Measurements from ENCODE around the gene TDRD1.

The TDRD1 gene

GRCh38 chr10:114212153-114212552 lies 33.0 kb downstream of the TDRD1 start:
- no peak for DNase-seq (ENCODE audit: low read depth, low spot score)
- H3K4me3 ChIP-seq (ENCODE audit: low read length) = no peak overlapping the region

DNA sequence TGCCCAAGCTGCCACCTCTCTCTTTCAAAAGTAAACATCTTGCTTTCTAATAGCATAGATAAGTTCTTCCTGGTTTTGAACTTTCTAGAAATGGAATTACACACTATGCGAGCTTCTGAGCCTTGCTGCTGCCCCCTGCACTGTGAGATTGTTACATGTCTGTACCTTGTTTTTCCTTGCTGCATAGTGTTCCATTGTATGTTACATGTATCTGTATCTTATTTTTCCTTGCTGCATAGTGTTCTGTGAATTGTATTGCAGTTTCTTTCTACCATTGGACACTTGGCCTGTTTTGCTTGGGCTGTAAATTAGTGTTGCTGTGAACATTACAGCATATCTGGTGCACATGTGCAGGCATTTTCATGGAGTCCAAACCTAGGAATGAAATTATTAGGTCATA lies 35.9 kb downstream of the TDRD1 start:
- H3K4me3 ChIP-seq (ENCODE audit: low read length) = no peak overlapping the region
- DNase-seq (ENCODE audit: low read depth, low spot score) = no peak

DNA sequence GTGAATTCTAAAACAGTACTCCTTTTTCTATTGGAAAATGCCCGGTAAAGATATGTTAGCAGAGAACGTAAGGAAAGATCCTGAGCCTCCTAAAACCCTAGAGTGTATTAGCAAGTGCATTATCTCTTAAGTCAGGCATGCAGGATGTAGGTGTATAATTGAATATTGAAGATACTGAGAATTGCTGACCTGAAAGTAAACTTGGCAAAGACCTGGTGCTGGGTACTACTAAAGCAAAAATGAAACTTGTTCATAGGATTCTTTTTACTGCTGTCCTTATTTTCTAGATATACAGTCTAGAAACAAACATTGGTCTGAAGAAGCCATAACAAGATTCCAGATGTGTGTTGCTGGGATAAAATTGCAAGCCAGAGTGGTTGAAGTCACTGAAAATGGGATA lies 41.1 kb downstream of the TDRD1 start:
- H3K4me3 ChIP-seq (ENCODE audit: low read length) = no peak overlapping the region
- no peak for DNase-seq (ENCODE audit: low read depth, low spot score)

DNA sequence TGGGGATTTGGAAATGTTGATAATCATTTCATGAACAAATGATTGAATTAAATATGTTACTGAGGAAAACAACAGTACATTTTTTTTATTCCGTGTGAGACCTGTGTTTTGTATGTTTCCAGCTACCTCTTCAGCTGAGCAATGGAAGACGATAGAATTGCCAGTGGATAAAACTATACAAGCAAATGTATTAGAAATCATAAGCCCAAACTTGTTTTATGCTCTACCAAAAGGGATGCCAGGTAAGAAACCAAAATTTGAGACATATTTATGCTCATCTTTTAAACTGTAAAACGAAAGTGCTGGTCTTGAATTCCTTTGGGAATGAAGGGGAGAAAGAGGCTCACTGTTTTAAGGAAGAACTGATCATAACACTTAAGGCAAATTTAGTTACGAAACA lies 42.1 kb downstream of the TDRD1 start:
- H3K4me3 ChIP-seq (ENCODE audit: low read length) = no peak overlapping the region
- no peak for DNase-seq (ENCODE audit: low read depth, low spot score)

DNA sequence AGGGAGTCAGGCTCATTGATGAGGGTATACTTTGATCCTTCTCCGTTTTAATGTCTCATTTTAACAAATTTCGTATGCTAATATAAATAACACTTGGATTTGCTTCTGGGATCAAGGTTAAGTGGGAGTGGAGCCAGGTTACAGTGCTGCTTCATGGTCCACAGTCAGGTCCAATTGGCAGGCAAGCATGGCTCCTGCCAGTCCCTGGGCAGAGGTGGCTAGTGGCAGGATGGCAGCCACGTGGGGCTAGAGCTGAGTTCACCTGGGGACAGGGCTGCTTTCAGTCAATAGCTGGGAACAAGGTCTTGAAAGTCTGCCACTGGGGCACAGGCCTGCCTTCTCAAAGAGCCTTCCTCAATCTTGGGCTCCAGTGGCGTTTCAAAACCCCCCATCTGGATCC lies 43.9 kb downstream of the TDRD1 start:
- no peak for DNase-seq (ENCODE audit: low read depth, low spot score)
- H3K4me3 ChIP-seq (ENCODE audit: low read length) = no peak overlapping the region

- no peak for DNase-seq (ENCODE audit: low read depth, low spot score)
- H3K4me3 ChIP-seq (ENCODE audit: low read length) = no peak overlapping the region
Measured at GRCh38 chr10:114228156-114228555, 49.0 kb downstream of the TDRD1 start.

GRCh38 chr10:114232561-114233176 lies 53.5 kb downstream of the TDRD1 start:
- no peak for DNase-seq (ENCODE audit: low read depth, low spot score)

DNA sequence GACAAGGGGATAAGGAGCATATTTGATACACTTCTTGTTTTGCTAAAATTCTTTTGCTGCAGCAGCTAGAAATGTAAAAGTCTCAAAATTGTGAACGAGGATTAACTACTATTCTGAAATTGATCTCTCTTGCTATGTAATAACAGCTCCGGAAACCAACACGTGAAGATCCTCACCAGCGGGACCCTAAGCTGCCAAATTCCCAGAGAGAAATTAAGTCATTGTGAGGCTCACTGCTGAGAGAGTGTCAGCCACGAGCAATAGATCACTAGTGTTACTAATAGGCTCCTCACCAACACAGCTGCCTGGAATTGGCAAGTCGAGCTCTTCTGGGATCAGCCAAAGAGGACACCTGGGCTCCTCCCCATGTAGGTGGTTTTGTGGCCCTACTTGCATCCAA lies 54.3 kb downstream of the TDRD1 start:
- DNase-seq (ENCODE audit: low read depth, low spot score) = no peak
- no peak overlapping the region for H3K4me3 ChIP-seq (ENCODE audit: low read length)

More at GRCh38 chr10:114232561-114233176, 53.5 kb downstream of the TDRD1 start:
- H3K4me3 ChIP-seq (ENCODE audit: low read length) = no peak overlapping the region

- H3K4me3 ChIP-seq (ENCODE audit: low read length) = no peak overlapping the region
- peak; percentile 46 for DNase-seq (ENCODE audit: low read depth, low spot score)
Measured at GRCh38 chr10:114234132-114234531, 55.0 kb downstream of the TDRD1 start.

DNA sequence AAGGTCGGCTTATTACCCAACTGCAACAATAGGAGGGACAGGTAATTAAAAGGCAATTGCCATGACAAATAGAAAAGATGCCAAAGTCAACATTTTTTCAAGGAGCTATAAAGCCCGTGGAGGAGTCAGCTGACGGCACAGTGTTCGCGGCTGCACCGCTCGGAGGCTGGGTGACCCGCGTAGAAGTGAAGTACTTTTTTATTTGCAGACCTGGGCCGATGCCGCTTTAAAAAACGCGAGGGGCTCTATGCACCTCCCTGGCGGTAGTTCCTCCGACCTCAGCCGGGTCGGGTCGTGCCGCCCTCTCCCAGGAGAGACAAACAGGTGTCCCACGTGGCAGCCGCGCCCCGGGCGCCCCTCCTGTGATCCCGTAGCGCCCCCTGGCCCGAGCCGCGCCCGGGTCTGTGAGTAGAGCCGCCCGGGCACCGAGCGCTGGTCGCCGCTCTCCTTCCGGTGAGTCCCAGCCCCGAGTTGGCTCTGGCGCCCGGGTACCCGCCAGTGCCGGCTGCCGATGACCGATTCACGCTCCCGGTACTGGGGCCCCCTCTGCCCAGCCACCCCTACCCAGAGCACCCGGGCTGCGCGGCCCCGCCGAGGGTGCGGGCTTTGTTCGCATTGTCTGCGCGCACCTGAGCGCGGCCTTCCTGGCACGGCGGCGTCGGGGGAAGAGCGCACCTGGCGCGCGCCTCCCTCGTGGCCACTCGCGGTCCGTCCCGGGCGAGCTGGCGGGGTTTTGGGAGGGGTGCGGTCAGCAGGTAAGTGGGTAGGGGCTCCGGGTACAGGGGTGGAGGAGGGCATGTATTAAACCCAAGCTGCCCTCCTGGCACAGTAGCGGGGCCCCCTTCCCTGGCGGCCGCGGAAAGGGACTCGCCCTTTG lies 60.2 kb downstream of the TDRD1 start, which contains the start of gene VWA2:
Gene VWA2 (plus strand): TSS at position 138 of the 877 bp plus-strand sequence. CDS start 9,460 bp downstream, outside the sequence.
- no peak for DNase-seq (ENCODE audit: low read depth, low spot score)

DNA sequence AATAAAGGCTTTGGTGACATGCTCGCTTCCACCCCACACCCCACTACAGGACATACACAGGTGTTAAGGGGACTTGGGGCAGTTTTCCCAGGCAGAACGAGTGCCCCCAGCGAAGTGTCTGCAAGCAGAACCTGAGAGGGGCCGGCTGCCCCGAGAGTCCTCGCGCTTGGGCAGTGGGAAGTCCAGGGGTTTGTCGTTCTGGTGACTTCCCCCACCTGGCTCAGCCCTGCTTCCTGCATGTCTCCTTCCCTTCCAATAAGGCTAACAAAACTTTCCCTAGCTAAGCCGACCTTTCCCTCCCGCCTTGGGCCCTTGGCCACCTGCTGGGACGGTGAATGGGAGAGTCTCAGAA lies 60.8 kb downstream of the TDRD1 start:
- DNase-seq (ENCODE audit: low read depth, low spot score) = no peak
- no peak overlapping the region for H3K4me3 ChIP-seq (ENCODE audit: low read length)

More for the DNA sequence above, 60.2 kb downstream of the TDRD1 start, which contains the start of gene VWA2:
- H3K4me3 ChIP-seq (ENCODE audit: low read length) = peak within 1 kb of the TSS; percentile 25

DNA sequence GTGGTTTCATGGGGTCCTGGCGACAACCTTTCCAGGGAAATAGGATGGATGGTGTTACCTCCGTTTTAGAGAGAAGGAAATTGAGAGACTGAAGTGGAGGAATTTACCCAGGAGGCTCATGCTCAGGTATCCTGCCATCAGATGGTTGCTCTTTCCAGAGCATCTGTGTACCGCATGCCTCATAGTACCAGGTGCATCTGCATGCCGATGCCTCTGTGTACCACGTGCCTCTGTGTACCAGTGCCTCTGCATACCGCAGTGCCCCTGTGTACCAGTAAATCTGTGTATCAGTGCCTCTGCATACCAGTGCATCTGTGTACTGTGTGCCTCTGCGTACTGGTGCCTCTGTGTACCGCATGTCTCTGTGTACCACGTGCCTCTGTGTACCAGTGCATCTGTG lies 63.1 kb downstream of the TDRD1 start:
- no peak for DNase-seq (ENCODE audit: low read depth, low spot score)
- H3K4me3 ChIP-seq (ENCODE audit: low read length) = no peak overlapping the region

DNA sequence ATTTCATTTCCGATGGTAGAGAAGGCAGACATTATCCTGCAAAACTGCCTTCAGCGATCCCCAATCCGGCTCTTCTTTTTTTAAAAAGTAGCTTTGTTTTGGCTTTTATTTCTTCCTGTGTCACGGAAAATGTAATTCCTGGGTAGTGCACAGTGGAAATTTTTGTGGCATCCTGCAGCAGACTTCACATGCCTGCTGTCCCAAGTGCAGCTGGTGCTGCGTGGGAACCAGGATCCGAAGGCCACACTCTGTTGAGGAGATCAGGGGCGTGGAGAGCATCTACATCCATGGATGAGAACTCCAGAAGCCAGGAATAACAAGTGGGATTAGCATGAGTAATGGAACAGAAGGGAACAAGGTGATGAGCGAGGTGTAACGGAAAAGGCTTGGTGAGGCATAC lies 64.5 kb downstream of the TDRD1 start:
- H3K4me3 ChIP-seq (ENCODE audit: low read length) = no peak overlapping the region
- DNase-seq (ENCODE audit: low read depth, low spot score) = no peak

DNA sequence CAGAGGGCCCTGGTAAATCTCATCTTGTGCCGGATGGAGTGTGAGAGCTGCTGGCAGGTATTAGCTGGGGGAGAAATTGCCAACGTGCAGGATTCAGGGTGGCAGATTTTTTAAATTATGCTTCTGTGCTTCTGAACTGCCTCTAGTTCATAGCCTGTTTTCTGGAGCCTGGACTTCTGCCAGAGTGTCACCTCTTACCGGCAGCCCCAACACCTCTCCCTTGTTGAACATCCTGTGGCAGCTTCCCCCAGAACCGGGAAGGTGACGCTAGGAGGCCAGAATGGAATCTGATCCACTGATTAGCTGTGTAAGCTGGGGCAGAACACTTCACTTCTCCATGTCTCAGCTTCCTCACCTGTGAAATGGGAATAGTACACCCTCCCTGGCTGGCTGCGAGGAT lies 65.0 kb downstream of the TDRD1 start:
- H3K4me3 ChIP-seq (ENCODE audit: low read length) = no peak overlapping the region
- DNase-seq (ENCODE audit: low read depth, low spot score) = no peak

DNA sequence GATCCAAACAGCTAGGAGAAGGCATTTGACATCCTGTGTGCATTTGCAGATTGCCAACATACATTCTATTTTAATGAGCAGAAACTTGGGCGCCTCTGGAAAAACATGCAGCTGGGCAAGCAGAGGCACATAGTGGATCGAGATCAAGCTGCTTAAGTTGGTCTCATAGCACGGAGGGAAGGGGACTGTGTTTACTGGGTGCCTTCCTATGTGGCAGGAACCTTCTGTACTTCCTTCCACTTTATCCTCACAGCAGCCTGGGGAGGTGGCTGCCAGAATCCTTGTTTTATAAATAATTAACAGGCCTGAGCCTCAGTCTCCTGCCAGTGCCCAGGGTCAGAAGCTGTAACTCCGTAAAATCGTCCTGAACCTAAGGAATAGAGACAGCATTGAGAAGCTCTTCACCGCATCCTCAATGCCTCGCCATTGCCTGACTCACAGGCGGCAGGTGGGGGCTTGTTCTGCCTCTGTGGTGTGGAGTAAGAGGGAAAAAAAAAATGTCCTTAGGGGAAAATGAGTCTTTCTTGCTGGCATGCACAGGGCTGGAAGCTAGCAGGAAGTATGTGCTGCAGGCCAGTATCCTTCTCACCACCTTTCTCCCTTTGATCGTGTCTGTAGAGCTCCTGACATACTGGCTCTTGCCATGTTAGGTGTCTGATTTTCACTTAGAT lies 66.1 kb downstream of the TDRD1 start:
- DNase-seq (ENCODE audit: low read depth, low spot score) = no peak
- no peak overlapping the region for H3K4me3 ChIP-seq (ENCODE audit: low read length)

DNA sequence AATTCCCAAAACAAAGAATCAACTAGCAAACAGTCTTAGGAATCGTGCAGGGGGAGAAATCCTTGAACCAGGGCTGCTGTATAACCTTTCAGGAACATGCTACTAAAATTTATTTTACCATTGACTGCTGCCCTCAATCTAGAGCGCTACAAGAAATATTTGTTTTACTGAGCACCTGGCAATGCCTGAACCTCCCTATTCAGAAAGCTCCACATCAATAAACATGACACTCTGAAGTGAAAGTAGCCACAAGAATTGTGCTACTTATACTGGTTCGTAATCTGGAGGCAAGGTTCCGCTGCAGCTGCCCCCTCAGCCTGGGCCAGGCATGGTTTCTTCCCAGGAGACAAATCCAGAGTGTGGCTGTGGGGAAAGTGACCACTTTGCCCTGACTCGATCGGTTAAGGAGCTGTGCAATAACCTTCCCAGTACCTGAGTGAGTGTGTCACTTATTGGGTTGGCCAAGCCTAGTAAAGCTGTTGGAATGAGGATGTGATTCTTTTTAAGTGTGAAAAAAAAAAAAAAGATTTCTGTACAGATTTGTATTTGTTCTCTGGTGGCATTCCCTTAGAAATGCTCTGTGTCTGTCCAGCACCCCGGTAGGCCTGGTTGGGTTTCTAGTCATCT lies 67.6 kb downstream of the TDRD1 start:
- H3K4me3 ChIP-seq (ENCODE audit: low read length) = no peak overlapping the region
- DNase-seq (ENCODE audit: low read depth, low spot score) = no peak

DNA sequence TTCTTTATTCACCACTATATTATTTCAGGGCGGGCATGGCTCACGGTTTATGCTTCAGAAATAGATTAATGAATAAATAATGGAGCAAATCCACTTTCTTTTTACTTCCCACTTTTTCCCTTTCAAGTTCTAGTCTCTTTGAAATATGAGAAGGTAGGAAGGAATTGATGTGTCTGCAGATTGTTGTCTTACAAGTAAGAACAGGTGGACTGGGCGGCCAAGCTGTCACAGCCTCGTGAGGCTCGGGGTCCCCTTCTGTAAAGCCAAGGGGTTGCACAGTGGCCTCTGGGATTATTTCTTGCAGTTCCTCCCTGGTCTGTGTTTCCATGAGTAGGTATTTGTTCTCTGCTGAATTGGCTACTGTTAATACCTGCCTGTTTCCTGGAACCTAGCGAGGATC lies 71.1 kb downstream of the TDRD1 start:
- no peak overlapping the region for H3K4me3 ChIP-seq (ENCODE audit: low read length)
- DNase-seq (ENCODE audit: low read depth, low spot score) = no peak

DNA sequence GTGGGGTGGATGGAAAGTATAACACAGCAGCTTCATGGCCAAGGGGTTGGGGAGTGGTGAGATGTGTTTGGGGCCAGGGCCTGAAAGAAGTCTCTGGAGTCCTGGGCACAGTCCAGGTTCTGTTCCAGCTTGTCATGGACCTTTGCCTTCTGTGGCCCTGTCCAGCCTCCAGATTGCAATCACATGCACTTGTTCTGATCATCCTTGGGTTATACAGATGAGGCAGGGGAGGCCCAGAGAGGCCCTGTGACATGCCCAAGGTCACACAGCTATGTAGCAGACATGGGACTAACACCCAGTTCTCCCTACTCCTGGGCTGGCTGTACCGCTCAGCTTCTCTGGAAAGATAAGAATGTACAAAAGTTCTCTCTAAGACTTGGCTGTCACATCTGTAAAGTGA lies 71.6 kb downstream of the TDRD1 start:
- DNase-seq (ENCODE audit: low read depth, low spot score) = no peak
- no peak overlapping the region for H3K4me3 ChIP-seq (ENCODE audit: low read length)

DNA sequence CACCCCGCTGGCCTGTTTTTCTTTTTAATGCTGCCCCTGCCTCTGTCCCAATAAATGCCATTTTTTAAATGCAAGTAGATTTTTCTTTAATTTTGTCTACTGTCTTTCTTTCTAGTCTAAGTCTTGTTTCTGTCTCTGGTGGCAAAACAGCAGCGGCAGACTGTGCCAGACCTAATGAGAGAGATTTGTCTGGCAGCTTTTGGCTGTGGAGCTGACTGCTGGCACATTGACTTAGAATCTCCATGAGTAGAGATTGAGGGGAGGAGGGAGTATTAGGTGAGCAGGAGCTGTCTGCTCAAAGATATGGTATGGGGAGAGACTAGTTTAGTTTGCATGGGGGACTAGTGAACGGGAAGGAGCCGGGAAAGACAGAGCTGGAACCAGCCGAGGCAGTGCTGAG lies 72.9 kb downstream of the TDRD1 start:
- no peak overlapping the region for H3K4me3 ChIP-seq (ENCODE audit: low read length)
- DNase-seq (ENCODE audit: low read depth, low spot score) = no peak

DNA sequence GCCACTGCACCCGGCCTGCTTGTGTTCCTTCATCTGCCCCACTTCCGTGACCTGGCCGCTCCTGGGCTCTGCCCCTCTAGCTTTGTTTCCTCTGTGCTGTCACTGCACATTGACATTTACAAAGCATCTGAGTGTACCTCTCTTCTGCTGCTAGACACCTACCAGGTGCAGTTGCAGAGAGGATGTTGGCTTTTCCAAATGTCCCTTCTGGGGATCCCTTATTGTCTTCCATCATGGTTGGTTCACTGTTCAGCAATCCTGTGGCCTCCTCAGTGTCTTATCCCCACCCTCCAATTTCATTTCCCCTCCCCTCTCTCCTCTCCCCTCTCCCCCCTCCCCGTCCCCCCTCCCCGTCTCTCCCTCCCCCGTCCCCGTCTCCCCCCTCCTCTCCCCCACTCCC lies 73.7 kb downstream of the TDRD1 start:
- no peak for DNase-seq (ENCODE audit: low read depth, low spot score)
- H3K4me3 ChIP-seq (ENCODE audit: low read length) = no peak overlapping the region

Measured in Jurkat, Clone E6-1 (cell line).